ENCODE measurements around the gene GNG13.
A peak's percentile ranks its signal among the peaks of the same experiment; 100 is the strongest.

GNG13 gene

GRCh38 chr16:793414-793813 lies 7.1 kb downstream of the GNG13 start:
- DNase-seq: no peak

GRCh38 chr16:792221-792995 lies 8.1 kb downstream of the GNG13 start:
- no peak for DNase-seq

DNA sequence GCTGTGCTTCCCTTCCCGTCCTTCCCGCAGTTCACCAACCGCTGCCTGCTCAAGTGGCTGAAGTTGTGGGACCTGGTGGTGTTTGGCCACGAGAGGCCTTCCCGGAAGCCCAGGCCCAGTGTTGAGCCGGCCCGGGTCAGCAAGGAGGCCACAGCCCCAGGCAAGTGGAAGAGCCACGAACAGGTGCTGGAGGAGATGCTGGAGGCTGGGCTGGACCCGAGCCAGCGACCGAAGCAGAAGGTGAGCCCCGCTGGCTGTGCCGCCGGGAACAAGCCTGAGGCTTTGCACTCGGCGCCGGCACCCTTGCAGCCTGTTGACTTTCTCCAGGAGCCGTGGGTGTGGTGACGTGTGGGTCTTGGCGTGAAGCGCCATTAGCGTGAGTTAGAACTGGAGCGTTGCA lies 9.4 kb downstream of the GNG13 start:
- no peak for DNase-seq

- no peak for DNase-seq
Measured at GRCh38 chr16:790086-790485, 10.4 kb downstream of the GNG13 start.

DNA sequence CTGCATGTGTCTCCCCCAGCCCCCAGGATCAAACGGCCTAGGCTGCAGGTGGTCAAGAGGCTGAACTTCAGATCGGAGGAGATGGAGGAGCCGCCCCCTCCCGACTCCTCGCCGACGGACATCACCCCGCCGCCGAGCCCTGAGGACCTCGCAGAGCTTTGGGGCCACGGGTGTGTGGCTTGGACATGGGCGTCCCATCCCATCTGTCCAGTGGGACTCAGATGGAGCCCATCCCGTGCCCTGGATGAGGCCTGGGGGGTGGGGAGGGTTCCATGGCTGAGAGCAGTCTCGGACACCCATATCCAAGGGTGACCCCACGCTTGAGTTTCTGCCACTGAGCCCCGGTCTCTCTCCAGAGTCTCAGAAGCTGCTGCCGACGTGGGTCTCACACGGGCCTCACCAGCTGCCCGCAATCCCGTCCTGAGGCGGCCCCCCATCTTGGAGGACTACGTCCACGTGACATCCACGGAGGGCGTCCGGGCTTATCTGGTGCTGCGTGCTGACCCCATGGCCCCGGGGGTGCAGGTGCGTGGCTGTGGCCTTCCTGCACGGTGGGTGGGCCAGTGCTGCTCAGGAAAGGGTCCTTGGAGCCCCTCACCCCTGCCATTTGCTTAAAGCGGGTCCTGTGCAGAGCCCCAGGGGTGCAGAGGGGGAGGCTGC lies 11.2 kb downstream of the GNG13 start:
- DNase-seq: no peak

- DNase-seq: peak; percentile 89
Measured at GRCh38 chr16:788399-789126, 12.0 kb downstream of the GNG13 start, which contains the start of gene CHTF18. Gene CHTF18 (plus strand): TSS chr16:788620. CDS start chr16:788685, 65 bp downstream.

GRCh38 chr16:787978-788398 lies 12.5 kb downstream of the GNG13 start, which contains the start of gene RPUSD1:
Gene RPUSD1 (minus strand): TSS chr16:788381. CDS start chr16:787737, 644 bp downstream.
- peak; percentile 9 for DNase-seq

DNA sequence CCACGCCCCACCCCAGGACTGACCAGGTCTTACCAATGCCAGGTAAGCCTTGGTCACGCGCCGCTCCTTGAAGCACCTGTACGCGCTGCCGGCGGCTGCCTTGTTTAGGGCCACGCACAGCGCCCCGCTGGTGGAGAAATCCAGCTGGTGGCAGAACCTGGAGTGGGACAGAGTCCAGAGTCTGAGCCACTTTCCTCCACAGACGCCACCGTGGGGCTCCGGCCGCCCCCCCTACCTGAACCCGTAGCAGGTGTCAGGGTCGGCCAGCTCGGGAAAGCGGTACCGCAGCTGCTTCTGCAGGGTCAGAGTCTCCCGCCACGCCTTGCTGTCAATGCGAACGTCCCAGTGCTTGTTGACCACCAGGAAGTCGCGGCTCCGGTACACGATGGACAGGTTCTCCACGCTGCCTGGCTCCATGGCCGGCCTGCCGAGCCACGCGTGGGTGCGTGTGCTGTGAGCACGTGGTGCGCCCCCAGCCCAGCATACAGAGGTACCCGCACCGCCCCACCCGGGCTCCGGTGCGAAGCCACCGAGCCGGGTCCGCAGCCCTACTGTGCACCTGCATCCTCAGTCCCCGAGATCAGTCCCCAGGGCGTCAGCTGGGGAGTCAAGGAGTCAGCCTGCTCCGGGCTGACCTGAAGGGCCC lies 13.1 kb downstream of the GNG13 start:
- DNase-seq: no peak

GRCh38 chr16:785563-786535 lies 14.7 kb downstream of the GNG13 start:
- peak; percentile 32 for DNase-seq

DNA sequence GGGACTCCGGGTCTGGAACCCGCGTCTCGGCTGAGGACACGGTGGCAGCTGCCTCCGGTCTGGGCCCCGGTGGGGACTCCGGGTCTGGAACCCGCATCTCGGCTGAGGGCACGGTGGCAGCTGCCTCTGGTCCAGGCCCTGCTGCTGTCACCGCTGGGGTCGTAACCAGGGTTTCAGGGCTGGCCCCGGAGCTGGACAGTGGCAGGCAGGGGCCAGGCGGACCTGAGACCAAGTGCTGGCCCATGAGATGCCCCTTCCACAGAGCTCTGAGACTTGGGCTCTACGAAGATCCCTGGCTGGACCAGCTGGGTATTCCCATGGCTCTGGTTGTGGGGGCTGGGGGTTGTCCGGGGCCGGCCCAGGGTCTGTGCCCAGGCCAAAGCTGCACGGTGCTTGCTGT lies 16.1 kb downstream of the GNG13 start:
- no peak for DNase-seq

GRCh38 chr16:783404-784161 lies 17.0 kb downstream of the GNG13 start:
- DNase-seq: no peak

- DNase-seq: no peak
Measured at GRCh38 chr16:782766-783403, 17.6 kb downstream of the GNG13 start.

DNA sequence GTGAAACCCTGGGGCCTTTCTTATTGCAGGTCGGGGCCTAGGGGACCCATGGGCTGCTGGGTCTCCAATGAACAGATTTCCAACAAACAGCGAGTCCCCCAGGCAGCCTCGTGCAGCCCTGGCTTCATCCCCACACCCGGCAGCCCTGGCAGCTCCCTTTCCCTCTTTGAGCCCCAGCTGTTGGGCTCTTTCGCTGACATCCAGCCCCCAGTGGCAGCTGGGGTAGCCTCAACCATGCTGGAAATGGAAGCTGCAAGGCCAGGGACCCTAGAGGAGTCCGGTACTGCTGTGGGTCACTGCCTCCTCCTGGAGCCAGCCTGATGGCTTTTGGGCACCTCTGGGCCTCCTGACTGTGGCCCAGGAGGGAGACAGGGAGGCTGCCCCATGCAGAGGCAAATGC lies 18.3 kb downstream of the GNG13 start:
- no peak for DNase-seq

DNA sequence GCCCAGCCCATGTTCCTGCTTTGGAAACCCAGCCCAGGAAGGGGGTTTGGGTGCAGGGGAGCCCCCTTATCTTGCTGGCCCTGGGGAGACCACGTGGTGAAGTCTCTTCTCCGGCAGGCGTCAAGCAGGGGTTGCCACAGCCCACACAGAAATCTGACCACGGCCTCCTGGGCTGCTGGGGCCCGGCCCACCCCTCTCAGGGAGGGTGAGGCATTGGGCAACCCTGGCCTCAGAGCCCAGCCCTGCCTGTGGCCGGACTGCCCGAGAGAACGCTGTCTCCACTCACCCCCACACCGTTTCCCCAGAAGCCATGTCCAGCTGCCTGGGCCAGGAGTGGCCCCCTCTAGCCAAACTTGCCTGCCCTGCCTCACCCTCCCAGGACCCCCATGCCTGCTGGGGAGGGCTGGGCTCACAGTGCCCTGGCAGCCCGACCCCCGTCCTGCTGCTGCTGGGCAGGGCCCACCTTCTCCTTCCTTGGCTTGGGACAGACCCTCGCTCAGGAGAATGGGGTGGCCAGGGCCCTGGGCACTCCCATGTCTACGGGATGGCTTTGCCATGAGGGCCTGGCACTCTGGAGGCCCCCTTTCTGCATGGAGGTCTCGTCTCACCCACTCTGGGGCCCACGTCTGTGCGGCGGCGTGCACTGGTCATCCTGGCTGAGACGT lies 19.1 kb downstream of the GNG13 start:
- no peak for DNase-seq

- no peak for DNase-seq
Measured at GRCh38 chr16:780296-780695, 20.2 kb downstream of the GNG13 start.

- no peak for DNase-seq
Measured at GRCh38 chr16:779561-779960, 21.0 kb downstream of the GNG13 start.

DNA sequence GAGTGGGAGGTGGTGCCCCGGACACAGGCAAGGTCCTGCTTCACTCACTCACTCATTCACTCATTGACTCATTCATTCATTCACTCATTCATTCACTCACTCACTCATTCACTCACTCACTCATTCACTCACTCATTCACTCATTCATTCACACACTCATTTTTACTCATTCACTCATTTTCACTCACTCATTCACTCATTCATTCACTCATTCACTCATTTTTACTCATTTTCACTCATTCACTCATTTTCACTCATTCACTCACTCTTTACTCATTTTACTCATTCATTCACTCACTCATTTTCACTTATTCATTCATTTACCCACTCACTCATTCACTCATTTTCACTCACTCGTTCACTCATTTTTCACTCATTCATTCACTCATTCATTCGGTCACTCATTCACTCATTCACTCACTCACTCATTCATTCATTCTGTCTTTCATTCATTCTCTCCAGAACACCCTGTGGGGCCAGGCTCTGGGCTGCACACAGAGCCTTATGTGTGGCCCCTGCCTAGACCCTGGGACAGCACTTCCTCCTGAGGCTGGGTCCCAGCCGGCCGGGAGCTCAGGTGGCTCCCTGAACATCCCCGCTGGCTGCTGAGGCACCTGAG lies 21.5 kb downstream of the GNG13 start:
- DNase-seq: no peak

GRCh38 chr16:778447-778846 lies 22.1 kb downstream of the GNG13 start:
- no peak for DNase-seq

- peak; percentile 19 for DNase-seq
Measured at GRCh38 chr16:777826-778225, 22.7 kb downstream of the GNG13 start.

Data from fibroblast of skin of back (primary cell).